Liver (tissue), 3 donors: ENCODE results near the gene CDH15.

Experiments
- ATF3 ChIP-seq: IDR thresholded peaks from 2 replicates; pipeline ENCODE4 v1.6.1; 2016; ENCODE audit warnings: antibody characterized with exemption
- CTCF ChIP-seq: fragments of 150-350 bp; IDR thresholded peaks from 2 replicates; pipeline ENCODE4 v1.5.1; 2017; ENCODE audit warnings: improper control_type of control experiment, low read depth, low read length; ENCODE audit not compliant: missing input control
- EGR1 ChIP-seq, 2 donors: IDR thresholded peaks; 2 replicates each; pipeline ENCODE4 v1.6.1; 2016 to 2018; ENCODE audit warnings: antibody characterized with exemption in 2 of 2, low read depth in 2 of 2
- GABPA ChIP-seq, 2 donors: IDR thresholded peaks in 1 of 2; conservative IDR thresholded peaks in 1 of 2; 2 replicates each; pipeline ENCODE4 v1.6.1; 2016; ENCODE audit warnings: antibody characterized with exemption in 2 of 2, mild to moderate bottlenecking in 1 of 2, moderate library complexity in 1 of 2
- HNF4G ChIP-seq: IDR thresholded peaks from 2 replicates; pipeline ENCODE4 v1.6.1; 2016; ENCODE audit warnings: antibody characterized with exemption
- JUND ChIP-seq, 2 donors: IDR thresholded peaks; 2 replicates each; pipeline ENCODE4 v1.6.1; 2016; ENCODE audit warnings: antibody characterized with exemption in 2 of 2
- MAX ChIP-seq: IDR thresholded peaks from 2 replicates; pipeline ENCODE4 v1.6.1; 2016; ENCODE audit warnings: antibody characterized with exemption
- REST ChIP-seq: IDR thresholded peaks from 2 replicates; pipeline ENCODE4 v1.6.1; 2016; ENCODE audit warnings: antibody characterized with exemption, mild to moderate bottlenecking
- RXRA ChIP-seq, 2 donors: IDR thresholded peaks; 2 replicates each; pipeline ENCODE4 v1.6.1; 2017 to 2018; ENCODE audit warnings: antibody characterized with exemption in 2 of 2, mild to moderate bottlenecking in 1 of 2
- TAF1 ChIP-seq: conservative IDR thresholded peaks from 2 replicates; pipeline ENCODE4 v1.6.1; 2016; ENCODE audit warnings: antibody characterized with exemption, mild to moderate bottlenecking
- YY1 ChIP-seq: IDR thresholded peaks from 2 replicates; pipeline ENCODE4 v1.6.1; 2016; ENCODE audit warnings: antibody characterized with exemption, mild to moderate bottlenecking
- ZBTB33 ChIP-seq: IDR thresholded peaks from 2 replicates; pipeline ENCODE4 v1.6.1; 2016; ENCODE audit warnings: antibody characterized with exemption
- donor health status: healthy.
- donor health status: healthy.

GRCh38 chr16:89224665-89225064, 53.1 kb downstream of the CDH15 start:
- no peak for TF ChIP-seq CTCF
- no peak for TF ChIP-seq YY1
- TF ChIP-seq EGR1 (IDR thresholded peaks at IDR 0.05; ENCODE audit: low read depth in 2 of 2): no peak
- no peak for TF ChIP-seq JUND (IDR thresholded peaks at IDR 0.05)
- no peak for TF ChIP-seq MAX
- TF ChIP-seq ZBTB33: no peak
- no peak for TF ChIP-seq TAF1
- no peak for TF ChIP-seq ATF3
- no peak for TF ChIP-seq REST
- TF ChIP-seq GABPA (IDR thresholded peaks at IDR 0.05 in 1 of 2, conservative IDR thresholded peaks at IDR 0.05 in 1 of 2): no peak
- TF ChIP-seq HNF4G: no peak
- TF ChIP-seq RXRA (IDR thresholded peaks at IDR 0.05): no peak
